ENCODE measurements around the gene AGPS. TPM values are rescaled to one million over a fixed set of nuclear protein-coding genes. Genes with fewer than 3 reads are reported as not detected.
"Not testable (repeated sequence)": the region's sequence is repeated elsewhere in the genome, so short reads cannot be mapped to it uniquely, and the experiment has no call there.

The AGPS gene
- total RNA-seq, 1 experiment from 2014 or later: 124 TPM

- H3K27ac ChIP-seq; H3K27me3 ChIP-seq (replicated peaks); H3K4me3 ChIP-seq; DNase-seq (ENCODE audit: low read depth in 1 of 2, low spot score in 2 of 2); H3K36me3 ChIP-seq; H3K9me3 ChIP-seq (replicated peaks): not testable (repeated sequence)
- H3K4me1 ChIP-seq (replicated peaks): peaks cover 11% of the 10 kb centered on the region; the same call in 1 of the 2 replicates
These were observed 18.1 kb downstream of the AGPS start for GRCh38 chr2:177410629-177411028.

GRCh38 chr2:177413703-177414102 is 21.1 kb downstream of the AGPS start:
- Histone ChIP-seq H3K27ac (no peak overlapping the region), H3K36me3 (peaks cover 3% of the 10 kb centered on the region; the same call in 1 of the 2 replicates), H3K4me1 (replicated peaks) (peaks cover 2% of the 10 kb centered on the region; the same call in 1 of the 2 replicates), H3K4me3 (no peak overlapping the region), H3K9me3 (replicated peaks) (no peaks in the 10 kb centered on the region), H3K27me3 (replicated peaks) (no peaks in the 10 kb centered on the region)
- DNase-seq (ENCODE audit: low read depth in 1 of 2, low spot score in 2 of 2): no peak

DNA sequence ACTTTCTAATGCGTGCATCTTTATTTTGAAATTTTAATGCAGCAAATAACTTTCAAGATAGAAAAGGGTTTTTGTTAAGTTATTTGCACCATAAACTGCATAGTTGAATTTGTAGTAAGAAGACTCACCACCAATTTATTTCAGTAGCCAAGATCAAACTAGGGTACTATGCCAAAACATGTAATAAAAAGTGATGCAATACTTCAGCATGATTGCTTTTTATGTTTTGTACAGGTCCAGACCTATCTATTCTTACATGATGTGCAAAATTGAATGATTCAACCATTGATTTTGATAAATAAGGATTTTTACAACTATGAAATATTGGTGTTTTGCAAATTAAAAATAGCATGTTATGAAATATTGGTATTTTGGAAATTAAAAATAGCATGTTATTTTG is 26.7 kb downstream of the AGPS start:
- DNase-seq (ENCODE audit: low read depth in 1 of 2, low spot score in 2 of 2): no peak

DNA sequence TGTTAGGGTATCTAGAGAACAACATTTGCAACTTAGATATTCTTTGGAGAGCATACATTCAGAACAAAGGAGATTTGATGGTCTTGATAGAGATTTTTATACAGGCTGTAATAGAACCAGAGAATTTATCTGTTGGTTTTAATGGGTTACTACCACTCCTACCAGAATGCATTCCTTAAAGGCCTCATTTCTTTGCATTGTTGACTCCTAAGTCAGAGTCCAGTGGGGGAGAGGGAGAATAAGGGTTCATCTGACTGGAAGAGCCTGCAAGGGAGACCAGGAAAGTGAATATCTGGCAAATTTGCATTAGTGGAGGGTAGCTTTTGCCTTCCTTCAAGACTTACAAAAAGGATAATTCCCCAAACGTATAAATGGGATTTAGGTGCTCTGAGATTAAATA is 29.7 kb downstream of the AGPS start:
- H3K4me1 ChIP-seq (replicated peaks): no peaks in the 10 kb centered on the region
- H3K4me3 ChIP-seq: no peak overlapping the region
- 0 out of 2 replicates have a peak, but pooled peaks cover 3% of the 10 kb centered on the region for H3K9me3 ChIP-seq (replicated peaks)
- no peak for DNase-seq (ENCODE audit: low read depth in 1 of 2, low spot score in 2 of 2)
- no peak overlapping the region for H3K27ac ChIP-seq
- no peaks in the 10 kb centered on the region for H3K27me3 ChIP-seq (replicated peaks)
- H3K36me3 ChIP-seq: peaks cover 17% of the 10 kb centered on the region

More for the DNA sequence above, 26.7 kb downstream of the AGPS start:
- Histone ChIP-seq H3K9me3 (replicated peaks) (no peaks in the 10 kb centered on the region), H3K4me3 (no peak overlapping the region), H3K36me3 (peaks cover 14% of the 10 kb centered on the region), H3K27ac (no peak overlapping the region), H3K27me3 (replicated peaks) (no peaks in the 10 kb centered on the region), H3K4me1 (replicated peaks) (no peaks in the 10 kb centered on the region)

DNA sequence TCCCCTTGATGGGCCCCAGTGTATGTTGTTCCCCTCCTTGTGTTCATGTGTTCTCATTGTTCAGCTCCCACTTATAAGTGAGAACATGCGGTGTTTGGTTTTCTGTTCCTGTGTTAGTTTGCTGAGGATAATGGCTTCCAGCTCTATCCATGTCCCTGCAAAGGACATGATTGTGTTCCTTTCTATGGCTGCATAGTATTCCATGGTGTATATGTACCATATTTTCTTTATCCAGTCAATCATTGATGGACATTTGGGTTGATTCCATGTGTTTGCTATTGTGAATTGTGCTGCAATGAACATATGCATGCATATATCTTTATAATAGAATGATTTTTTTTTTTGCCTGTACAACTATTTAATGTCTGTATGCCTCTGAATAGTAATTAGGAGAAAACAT is 31.5 kb downstream of the AGPS start:
- peaks cover 32% of the 10 kb centered on the region for H3K36me3 ChIP-seq
- not testable (repeated sequence) for H3K9me3 ChIP-seq (replicated peaks); H3K4me3 ChIP-seq; H3K27me3 ChIP-seq (replicated peaks); H3K4me1 ChIP-seq (replicated peaks); H3K27ac ChIP-seq; DNase-seq (ENCODE audit: low read depth in 1 of 2, low spot score in 2 of 2)

DNA sequence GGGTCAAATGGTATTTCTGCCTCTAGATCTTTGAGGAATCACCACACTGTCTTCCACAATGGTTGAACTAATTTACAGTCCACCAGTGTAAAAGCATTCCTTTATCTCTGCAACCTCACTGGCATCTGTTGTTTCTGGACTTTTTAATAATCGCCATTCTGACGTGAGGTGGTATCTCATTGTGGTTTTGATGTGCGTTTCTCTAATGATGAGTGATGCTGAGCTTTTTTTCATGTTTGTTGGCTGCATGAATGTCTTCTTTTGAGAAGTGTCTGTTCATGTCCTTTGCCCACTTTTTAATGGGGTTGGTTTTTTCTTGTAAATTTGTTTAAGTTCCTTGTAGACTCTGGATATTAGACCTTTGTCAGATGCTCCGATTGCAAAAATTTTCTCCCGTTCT is 32.0 kb downstream of the AGPS start:
- H3K9me3 ChIP-seq (replicated peaks); H3K4me3 ChIP-seq; H3K27ac ChIP-seq; DNase-seq (ENCODE audit: low read depth in 1 of 2, low spot score in 2 of 2); H3K27me3 ChIP-seq (replicated peaks): not testable (repeated sequence)
- Histone ChIP-seq H3K36me3 (peaks cover 33% of the 10 kb centered on the region), H3K4me1 (replicated peaks) (peaks cover 11% of the 10 kb centered on the region)

GRCh38 chr2:177427316-177427715 is 34.7 kb downstream of the AGPS start:
- Histone ChIP-seq H3K27me3 (replicated peaks) (no peaks in the 10 kb centered on the region), H3K36me3 (peaks cover 40% of the 10 kb centered on the region), H3K27ac (no peak overlapping the region), H3K4me1 (replicated peaks) (peaks cover 25% of the 10 kb centered on the region), H3K4me3 (no peak overlapping the region), H3K9me3 (replicated peaks) (peaks cover 5% of the 10 kb centered on the region)
- DNase-seq (ENCODE audit: low read depth in 1 of 2, low spot score in 2 of 2): no peak

GRCh38 chr2:177427936-177428335 is 35.4 kb downstream of the AGPS start:
- H3K9me3 ChIP-seq (replicated peaks): peaks cover 10% of the 10 kb centered on the region
- not testable (repeated sequence) for H3K27me3 ChIP-seq (replicated peaks); H3K4me3 ChIP-seq; H3K27ac ChIP-seq; DNase-seq (ENCODE audit: low read depth in 1 of 2, low spot score in 2 of 2)
- H3K36me3 ChIP-seq: peaks cover 45% of the 10 kb centered on the region
- peaks cover 25% of the 10 kb centered on the region for H3K4me1 ChIP-seq (replicated peaks)

- H3K4me3 ChIP-seq: no peak overlapping the region
- H3K27ac ChIP-seq: peak overlapping the region; percentile 71
These were observed 37.2 kb downstream of the AGPS start for GRCh38 chr2:177429688-177430325.

DNA sequence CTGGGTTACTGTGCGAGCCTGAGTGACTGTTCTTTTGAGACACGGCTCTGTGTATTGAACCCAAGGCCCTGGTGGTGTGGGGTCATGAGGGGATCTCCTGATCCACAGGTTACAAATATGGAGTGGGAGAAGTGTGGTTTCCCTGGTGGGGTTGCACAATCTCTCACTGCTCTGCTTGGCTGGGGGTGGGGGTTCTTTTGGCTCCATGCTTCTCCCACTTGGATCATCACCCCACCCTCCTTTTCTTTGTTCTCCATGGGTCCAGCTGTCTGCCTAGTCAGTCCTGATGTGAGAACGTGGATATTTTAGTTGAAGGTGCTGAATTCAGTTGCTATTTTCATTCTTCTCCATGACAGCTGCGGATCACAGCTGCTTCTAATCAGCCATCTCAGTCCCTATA is 37.8 kb downstream of the AGPS start:
- peaks cover 56% of the 10 kb centered on the region for H3K36me3 ChIP-seq
- peaks cover 25% of the 10 kb centered on the region for H3K4me1 ChIP-seq (replicated peaks)
- H3K9me3 ChIP-seq (replicated peaks): peaks cover 19% of the 10 kb centered on the region
- DNase-seq (ENCODE audit: low read depth in 1 of 2, low spot score in 2 of 2): no peak
- H3K4me3 ChIP-seq: no peak overlapping the region
- H3K27me3 ChIP-seq (replicated peaks): no peaks in the 10 kb centered on the region
- H3K27ac ChIP-seq: 0 out of 2 replicates have a peak overlapping the region, but pooled peaks have one; percentile 3

More at GRCh38 chr2:177429688-177430325, 37.2 kb downstream of the AGPS start:
- DNase-seq (ENCODE audit: low read depth in 1 of 2, low spot score in 2 of 2): peak; percentile 94 to 95
- H3K4me1 ChIP-seq (replicated peaks): peaks cover 25% of the 10 kb centered on the region
- peaks cover 19% of the 10 kb centered on the region for H3K9me3 ChIP-seq (replicated peaks)
- peaks cover 56% of the 10 kb centered on the region for H3K36me3 ChIP-seq
- H3K27me3 ChIP-seq (replicated peaks): no peaks in the 10 kb centered on the region

DNA sequence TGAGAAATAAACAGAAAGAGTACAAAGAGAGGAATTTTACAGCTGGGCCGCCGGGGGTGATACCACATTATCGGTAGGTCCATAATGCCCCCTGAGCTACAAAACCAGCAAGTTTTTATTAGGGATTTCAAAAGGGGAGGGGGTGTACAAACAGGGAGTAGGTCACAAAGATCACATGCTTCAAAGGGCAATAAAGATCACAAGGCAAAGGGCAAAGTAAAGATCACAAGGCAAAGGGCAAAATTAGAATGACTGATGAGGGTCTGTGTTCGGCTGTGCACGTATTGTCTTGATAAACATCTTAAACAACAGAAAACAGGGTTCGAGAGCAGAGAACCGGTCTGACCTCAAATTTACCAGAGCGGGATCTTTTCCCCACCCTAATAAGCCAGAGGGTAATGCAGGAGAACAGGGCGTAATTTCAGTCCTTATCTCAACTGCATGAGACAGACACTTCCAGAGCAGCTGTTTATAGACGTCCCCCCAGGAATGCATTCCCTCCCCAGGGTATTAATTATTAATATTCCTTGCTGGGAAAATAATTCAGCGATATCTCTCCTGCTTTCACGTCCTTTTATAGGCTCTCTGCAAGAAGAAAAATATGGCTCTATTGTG is 38.6 kb downstream of the AGPS start:
- H3K27ac ChIP-seq; H3K27me3 ChIP-seq (replicated peaks); H3K4me3 ChIP-seq; DNase-seq (ENCODE audit: low read depth in 1 of 2, low spot score in 2 of 2): not testable (repeated sequence)
- peaks cover 25% of the 10 kb centered on the region for H3K4me1 ChIP-seq (replicated peaks)
- peaks cover 19% of the 10 kb centered on the region for H3K9me3 ChIP-seq (replicated peaks)
- peaks cover 59% of the 10 kb centered on the region for H3K36me3 ChIP-seq

GRCh38 chr2:177432703-177433102 is 40.1 kb downstream of the AGPS start:
- H3K4me3 ChIP-seq: no peak overlapping the region
- peaks cover 62% of the 10 kb centered on the region for H3K36me3 ChIP-seq
- H3K4me1 ChIP-seq (replicated peaks): peaks cover 25% of the 10 kb centered on the region
- DNase-seq (ENCODE audit: low read depth in 1 of 2, low spot score in 2 of 2): no peak
- H3K9me3 ChIP-seq (replicated peaks): peaks cover 16% of the 10 kb centered on the region
- no peak overlapping the region for H3K27ac ChIP-seq
- H3K27me3 ChIP-seq (replicated peaks): no peaks in the 10 kb centered on the region

DNA sequence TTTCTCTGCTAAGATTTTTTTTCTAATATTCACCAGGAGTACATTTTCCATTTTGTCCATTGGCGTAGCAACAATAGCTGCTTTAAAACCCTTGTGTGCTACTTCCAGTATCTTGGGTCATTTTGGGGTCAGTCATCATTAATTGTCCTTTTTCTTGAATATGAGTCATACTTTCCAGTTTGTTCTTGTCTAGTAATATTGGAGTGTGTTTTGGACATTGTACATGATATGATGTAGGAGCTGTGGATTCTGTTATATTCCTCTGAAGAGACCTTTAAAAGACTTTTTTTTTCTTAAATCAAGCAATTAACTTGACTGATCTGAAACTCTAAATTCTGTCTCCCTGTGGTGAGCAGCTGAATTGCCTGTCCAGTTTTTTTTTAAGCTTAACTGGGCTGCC is 40.8 kb downstream of the AGPS start:
- peaks cover 16% of the 10 kb centered on the region for H3K9me3 ChIP-seq (replicated peaks)
- DNase-seq (ENCODE audit: low read depth in 1 of 2, low spot score in 2 of 2): no peak
- no peaks in the 10 kb centered on the region for H3K27me3 ChIP-seq (replicated peaks)
- H3K4me1 ChIP-seq (replicated peaks): peaks cover 25% of the 10 kb centered on the region
- H3K27ac ChIP-seq: no peak overlapping the region
- peaks cover 62% of the 10 kb centered on the region for H3K36me3 ChIP-seq
- no peak overlapping the region for H3K4me3 ChIP-seq

GRCh38 chr2:177434475-177434874 is 41.9 kb downstream of the AGPS start:
- Histone ChIP-seq H3K27me3 (replicated peaks) (no peaks in the 10 kb centered on the region), H3K27ac (no peak overlapping the region), H3K36me3 (peaks cover 63% of the 10 kb centered on the region), H3K9me3 (replicated peaks) (peaks cover 16% of the 10 kb centered on the region), H3K4me3 (no peak overlapping the region), H3K4me1 (replicated peaks) (peaks cover 15% of the 10 kb centered on the region)
- DNase-seq (ENCODE audit: low read depth in 1 of 2, low spot score in 2 of 2): no peak

Data from SJSA1 (cell line).